GM12873 (cell line): Measurements from ENCODE around the gene PTPRG.

ENCODE experiments used
- CTCF ChIP-seq: IDR thresholded peaks from 2 replicates; pipeline ENCODE4 v1.5.1; 2012; ENCODE audit warnings: low read depth, mild to moderate bottlenecking, moderate library complexity, low read length, control low read depth; ENCODE audit not compliant: insufficient read depth; ENCODE audit errors: missing control alignments

PTPRG gene

GRCh38 chr3:61571516-61572336 lies 10.4 kb downstream of the PTPRG start:
- no peak for TF ChIP-seq CTCF

GRCh38 chr3:61572879-61573278 lies 11.5 kb downstream of the PTPRG start:
- TF ChIP-seq CTCF: no peak

- TF ChIP-seq CTCF: no peak
These were observed 12.1 kb downstream of the PTPRG start for GRCh38 chr3:61573441-61573840.

- TF ChIP-seq CTCF: no peak
These were observed 13.5 kb downstream of the PTPRG start for GRCh38 chr3:61574854-61575253.

GRCh38 chr3:61575893-61576292 lies 14.5 kb downstream of the PTPRG start:
- TF ChIP-seq CTCF: no peak

GRCh38 chr3:61577760-61578159 lies 16.4 kb downstream of the PTPRG start:
- TF ChIP-seq CTCF: no peak

GRCh38 chr3:61578667-61579367 lies 17.4 kb downstream of the PTPRG start:
- no peak for TF ChIP-seq CTCF
